Frontal cortex (tissue), 4 donors: Measurements from ENCODE around the gene SIRPB1. TPM values are rescaled to one million over a fixed set of nuclear protein-coding genes. Genes with fewer than 3 reads are reported as not detected.
A peak's percentile ranks its signal among the peaks of the same experiment; 100 is the strongest.
"Not testable (repeated sequence)": the region's sequence is repeated elsewhere in the genome, so short reads cannot be mapped to it uniquely, and the experiment has no call there.

Source experiments
- DNase-seq, 2 donors: peaks; one replicate each; pipeline ENCODE4 v3.0.0; 2012; ENCODE audit warnings: low spot score in 2 of 2
- FAIRE-seq: peaks from 2 replicates; lab custom pipeline; 2012; peaks lifted over from hg19 to GRCh38; lab: Jason Lieb, UNC
- total RNA-seq: library from RNA; depleted of rRNA; stranded (reverse); fragments of >200 nt; gene quantifications from one replicate; pipeline ENCODE4 v1.2.3, GENCODE V29; 2014
- donor health status: control.
- donor health status: control.
- donor health status: control.

The SIRPB1 gene
- 0.41 TPM for total RNA-seq

DNA sequence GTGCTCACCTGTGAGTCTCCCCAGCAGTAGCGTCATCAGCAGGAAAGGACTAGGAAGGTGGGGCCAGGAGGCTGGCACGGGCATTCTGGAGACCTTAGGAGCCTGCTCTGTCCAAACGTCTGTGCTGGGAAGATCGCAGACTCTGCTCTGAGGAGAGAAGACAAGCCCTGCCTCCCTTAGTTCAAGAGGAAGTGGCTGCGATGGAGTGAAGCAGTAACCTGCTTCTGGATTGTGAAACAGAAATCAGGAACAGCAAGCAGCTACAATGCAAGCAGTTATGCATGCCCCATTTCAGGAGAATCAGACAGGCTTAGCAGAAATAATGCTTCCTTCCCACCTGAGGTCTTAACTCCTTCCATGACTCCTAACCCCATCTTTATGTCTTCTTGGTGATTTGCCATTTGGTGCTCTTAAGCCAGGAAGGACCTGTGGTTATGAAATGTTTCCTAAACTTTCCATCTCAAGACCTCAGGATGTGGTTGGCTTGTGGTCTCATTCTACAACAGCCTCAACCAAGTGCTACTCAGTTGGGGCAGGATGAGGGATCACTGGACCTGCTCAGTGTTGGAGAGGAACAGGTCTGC, at the start of gene SIRPB1:
TSS of gene SIRPB1 (minus strand) at position 149 of the 584 bp plus-strand sequence. CDS start at position 84, 65 bp downstream.
- DNase-seq: no peak
- FAIRE-seq: no peak

DNA sequence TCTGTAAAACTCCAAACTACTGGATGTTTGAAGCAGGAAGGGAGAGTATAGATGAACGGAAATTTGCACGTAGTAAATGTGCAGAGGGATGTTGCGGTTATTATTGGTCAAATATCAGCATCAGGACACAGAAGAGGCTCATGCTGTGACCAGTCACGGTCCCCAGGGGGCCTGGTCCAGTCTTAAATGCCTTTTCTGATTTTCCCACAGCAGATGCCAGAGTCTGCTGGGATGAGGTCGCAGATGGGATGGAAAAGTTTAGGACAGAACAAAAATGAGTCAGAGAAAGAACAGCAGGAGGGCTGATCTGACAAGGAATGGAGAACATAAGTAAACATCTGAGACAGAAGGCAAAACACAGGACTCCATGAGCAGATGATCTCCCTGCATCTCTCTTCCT, 49.5 kb upstream of the SIRPB1 start:
- FAIRE-seq (no peak), DNase-seq (peak in 1 of 2 donors; percentile 16)

DNA sequence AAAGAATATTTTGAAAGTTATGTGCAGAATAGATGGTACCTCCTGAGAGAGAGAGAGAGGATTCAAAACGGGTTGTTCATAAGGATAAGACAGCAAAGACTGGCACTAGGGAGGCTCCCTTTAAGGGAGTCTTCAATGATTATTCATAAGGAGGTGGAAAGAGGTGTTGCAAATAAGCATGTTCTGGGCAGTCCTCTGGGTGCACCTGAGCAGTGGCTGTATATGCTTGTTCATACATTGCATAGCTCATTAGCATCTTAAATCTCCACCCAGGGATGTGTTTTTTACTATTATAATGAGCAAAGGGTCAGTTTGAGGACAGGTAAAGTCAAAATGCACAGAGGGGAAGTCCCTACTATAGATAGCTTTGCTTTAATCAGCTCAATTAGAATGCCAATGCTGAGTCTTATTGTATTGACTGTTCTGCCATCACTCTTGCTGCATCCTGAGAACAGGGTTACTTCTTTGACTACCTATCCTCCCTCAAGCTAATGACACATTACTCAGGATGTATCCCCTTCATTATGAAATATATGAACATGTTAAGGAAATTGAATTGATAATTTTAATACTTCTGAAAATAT, 47.8 kb upstream of the SIRPB1 start:
- FAIRE-seq: no peak
- no peak for DNase-seq

DNA sequence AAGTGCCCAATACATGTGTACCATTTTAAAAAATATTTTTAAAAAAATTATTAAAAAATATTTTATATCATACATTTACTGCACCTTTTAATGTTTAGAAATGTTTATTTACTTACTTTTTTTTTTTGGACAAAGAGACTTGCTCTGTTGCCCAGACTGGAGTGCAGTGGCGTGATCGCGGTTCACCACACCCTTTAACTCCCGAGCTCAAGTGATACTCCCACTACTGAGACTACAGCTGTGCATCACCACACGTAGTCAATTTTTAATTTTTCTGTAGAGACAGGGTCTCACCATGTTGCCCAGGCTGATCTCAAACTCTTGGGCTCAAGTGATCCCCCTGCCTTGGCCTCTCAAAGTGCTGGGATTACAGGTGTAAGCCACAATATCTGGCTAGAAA, 47.0 kb upstream of the SIRPB1 start:
- DNase-seq (no peak), FAIRE-seq (no peak)

DNA sequence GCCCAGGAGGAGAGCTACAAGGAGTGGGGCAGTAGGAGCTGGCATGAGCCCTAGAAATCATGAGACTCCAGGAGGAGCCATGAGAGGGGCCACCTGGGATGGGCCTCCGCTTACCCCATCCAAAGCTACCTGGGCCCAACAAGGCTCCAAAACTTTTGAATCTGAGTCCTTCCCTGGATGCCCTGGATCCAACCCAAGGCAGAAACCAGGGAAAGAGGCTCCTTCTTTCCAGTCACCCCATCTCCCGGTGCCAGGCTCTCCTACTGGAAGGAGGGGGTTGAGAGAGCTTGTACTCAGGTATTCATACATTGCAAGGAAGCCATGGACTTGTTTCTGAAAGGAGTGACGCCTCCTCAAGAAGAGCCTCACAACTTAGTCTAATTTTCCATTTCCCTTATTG, 45.5 kb upstream of the SIRPB1 start:
- FAIRE-seq (no peak), DNase-seq (no peak)

DNA sequence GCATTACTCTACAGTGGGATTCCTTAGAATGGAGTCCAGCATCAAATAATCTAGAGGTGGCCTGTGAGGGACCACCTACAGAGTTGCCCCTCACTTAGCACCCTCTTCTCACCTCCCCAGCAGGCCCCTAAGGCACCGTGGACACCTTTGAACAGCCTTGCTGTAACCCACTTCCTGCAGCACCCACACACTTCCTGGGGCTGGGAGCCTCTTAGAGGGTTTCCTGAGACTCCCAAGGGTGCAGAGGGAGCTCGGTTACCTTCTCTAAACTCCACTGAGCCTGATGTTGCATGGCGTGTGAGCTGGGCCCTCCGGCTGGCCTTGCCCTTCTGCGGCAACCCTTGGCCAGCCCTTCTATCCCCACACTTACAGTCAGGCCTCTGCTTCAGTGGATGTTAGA, 45.1 kb upstream of the SIRPB1 start:
- DNase-seq (no peak), FAIRE-seq (no peak)

DNA sequence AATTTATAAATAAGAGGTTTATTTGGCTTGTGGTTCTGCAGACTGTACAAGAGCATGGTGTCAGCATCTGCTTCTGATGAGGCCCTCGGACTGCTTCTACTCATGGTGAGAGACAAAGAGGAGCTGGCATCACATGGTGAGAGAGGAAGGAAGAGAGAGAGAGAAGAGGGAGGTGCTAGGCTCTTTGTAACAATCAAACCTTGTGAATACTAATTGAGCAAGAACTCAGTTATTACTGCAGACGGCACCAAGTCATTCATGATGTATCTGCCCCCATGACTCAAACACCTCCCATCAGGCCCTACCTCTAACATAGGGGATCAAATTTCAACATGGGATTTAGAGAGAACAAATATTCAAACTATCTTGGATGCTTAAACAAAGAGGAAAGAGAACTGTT, 44.1 kb upstream of the SIRPB1 start:
- no peak for FAIRE-seq

DNA sequence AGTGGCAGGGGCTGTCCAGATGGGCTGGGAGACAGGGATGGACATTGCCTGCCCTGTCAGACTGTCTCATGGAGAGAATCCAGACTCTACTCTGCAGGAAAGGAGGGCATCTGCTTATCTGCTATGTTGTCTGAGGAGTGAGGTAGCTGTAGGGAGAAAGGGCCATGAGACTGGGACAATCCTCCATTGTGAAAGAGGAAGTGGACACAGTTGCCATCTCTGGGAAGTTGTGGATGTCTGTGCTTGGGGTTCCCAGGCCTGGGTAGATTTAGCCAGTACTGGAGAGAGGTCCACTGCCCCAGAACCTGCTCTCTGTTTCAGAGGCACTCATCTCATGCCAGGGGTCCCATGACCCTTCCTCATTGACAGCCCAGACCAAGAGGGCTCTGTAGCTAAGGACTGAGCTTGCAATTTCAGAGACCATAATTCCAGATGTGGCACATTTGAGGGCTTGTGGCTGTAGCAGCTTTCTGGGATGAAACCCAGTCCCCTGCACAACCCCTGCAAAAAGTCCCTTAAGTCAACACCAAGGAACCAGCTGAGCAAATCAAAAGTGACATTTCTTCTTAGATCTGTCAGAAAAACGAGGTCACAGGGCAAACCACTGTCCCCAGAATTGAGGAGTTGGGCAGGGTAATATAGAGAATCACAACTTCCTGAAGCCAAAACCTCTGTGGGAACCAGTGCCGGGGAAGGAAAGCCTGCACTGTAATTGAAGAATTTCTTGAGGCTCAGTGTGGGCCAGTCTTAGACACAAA, 41.9 kb upstream of the SIRPB1 start:
- FAIRE-seq: no peak

More for the DNA sequence above, 44.1 kb upstream of the SIRPB1 start:
- no peak for DNase-seq

DNA sequence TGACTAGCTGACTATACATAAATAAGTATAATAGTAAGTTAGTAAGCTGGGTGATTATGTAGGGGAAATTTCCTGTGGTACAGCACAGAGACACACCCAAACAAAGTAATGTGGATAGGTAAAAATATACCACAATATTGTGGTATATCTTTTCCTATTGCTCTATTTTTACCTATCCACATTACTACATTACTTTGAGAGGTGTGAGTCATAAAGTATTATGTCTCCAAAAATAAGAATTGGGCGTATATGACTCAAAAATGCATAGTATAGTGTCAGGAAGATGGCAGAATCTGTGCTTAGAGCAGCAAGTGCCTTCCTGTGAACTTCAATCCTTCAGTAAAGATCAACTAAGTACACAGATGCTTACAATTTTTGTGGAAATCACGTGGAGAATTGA, 40.4 kb upstream of the SIRPB1 start:
- no peak for FAIRE-seq
- DNase-seq: no peak

More for the DNA sequence above, 41.9 kb upstream of the SIRPB1 start:
- DNase-seq: no peak

DNA sequence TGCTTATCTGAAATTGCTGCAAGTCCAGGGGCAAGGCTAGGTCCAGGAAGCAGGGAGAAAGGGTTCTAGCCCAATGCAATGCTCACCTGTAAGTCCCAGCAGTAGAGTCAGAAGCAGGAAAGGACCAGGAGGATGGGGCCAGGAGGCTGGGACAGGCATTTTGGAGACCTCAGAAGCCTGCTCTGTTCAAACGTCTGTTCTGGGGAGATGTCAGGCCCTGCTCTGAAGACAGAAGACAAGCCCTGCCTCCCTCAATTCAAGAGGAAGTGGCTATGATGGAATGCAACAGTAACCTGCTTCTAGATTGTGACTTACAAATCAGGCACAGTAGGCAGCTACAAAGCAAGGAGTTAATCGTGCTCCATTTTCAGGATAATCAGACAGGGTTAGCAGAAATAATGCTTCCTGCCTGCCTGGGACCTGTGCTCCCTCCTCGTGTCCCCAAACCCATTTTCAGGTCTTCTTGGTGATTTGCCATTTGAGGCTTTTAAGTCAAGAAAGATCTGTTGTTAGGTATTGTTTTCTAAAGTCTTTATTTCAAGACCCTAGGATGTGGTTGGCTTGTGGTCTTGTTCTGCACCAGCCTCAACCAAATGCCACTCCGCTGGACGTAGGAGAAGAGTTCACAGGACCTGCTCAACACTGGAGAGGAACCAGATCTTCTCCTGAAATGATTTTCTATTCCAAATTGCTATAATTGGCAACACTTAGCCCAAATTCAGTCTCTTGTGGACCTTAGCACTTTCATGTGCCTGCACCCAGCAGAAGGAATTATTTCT, 37.9 kb upstream of the SIRPB1 start, which contains the start of gene SIRPG:
TSS of gene SIRPG (minus strand) at position 224 of the 779 bp plus-strand sequence. CDS start at position 159, 65 bp downstream.
- FAIRE-seq: no peak
- DNase-seq: no peak

DNA sequence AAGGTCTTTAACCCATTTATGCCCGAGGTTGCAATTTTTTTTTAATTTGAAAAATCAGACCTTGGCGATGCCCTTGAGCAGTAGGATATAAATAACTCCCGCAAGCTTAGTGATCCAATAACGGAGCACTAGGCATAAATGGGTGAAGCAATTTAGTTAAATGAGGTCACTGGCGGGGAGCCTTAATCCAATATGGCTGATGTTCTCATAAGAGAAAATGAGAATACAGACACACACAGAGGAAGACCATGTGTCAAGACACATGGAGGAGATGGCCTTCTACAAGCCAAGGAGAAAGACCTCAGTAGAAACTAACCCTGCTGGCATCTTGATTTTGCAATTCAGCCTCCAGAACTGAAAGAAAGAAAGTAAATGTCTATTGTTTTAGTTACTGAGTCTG, 37.0 kb upstream of the SIRPB1 start:
- FAIRE-seq: no peak
- DNase-seq: no peak

DNA sequence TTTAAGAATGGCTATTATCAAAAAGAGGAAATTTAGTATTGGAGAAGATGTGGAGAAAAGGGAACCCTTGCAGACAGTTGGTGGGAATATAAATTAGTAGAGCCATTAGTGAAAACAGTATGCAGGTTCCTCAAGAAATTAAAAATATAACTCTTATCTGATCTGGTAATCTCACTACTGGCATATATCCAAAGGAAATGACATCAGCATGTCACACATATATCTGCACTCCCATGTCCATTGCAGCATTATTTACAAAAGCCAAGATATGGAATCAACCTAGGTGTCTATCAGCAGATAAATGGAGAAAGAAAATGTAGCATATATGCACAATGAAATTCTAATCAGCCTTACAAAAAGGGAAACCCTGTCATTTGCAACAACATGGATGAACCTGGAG, 35.2 kb upstream of the SIRPB1 start:
- no peak for FAIRE-seq
- no peak for DNase-seq

DNA sequence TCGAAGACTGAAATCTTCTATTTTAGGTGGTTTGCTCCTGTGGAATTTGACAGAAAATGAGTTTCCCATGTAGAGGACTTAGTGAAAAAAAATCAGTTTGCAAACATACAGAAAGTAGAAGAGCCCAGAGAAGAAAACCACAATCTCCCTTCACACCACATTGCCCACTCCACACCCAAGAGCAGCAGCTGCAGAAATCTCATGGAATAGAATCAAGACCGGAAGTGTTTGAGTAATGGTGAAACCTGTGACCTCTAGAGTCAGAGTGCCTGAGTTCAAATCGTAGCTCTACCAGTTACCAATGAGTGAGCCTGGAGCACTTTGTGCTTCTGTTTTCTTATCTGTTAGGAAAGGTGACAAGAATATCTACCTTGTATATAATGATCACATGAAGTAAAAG, 33.2 kb upstream of the SIRPB1 start:
- FAIRE-seq: no peak
- no peak for DNase-seq

DNA sequence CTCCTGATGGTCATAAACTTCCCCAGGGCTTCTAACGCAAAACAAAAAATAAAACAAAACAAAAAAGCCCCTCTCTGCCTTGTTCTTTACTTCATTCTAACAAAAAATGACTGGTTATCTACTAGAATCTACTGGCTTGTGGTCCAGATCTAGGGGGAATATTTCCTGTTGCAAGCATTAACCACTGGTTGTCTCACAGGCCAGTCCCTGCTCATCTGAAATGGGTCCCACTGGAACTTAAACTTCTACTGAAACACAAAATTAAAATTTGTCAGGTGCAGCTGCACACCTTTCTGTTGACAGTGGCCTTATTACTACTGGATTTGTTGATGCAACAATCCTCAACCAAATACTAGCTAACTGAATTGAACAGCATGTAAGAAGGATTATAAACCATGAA, 32.3 kb upstream of the SIRPB1 start:
- no peak for FAIRE-seq
- DNase-seq: no peak

DNA sequence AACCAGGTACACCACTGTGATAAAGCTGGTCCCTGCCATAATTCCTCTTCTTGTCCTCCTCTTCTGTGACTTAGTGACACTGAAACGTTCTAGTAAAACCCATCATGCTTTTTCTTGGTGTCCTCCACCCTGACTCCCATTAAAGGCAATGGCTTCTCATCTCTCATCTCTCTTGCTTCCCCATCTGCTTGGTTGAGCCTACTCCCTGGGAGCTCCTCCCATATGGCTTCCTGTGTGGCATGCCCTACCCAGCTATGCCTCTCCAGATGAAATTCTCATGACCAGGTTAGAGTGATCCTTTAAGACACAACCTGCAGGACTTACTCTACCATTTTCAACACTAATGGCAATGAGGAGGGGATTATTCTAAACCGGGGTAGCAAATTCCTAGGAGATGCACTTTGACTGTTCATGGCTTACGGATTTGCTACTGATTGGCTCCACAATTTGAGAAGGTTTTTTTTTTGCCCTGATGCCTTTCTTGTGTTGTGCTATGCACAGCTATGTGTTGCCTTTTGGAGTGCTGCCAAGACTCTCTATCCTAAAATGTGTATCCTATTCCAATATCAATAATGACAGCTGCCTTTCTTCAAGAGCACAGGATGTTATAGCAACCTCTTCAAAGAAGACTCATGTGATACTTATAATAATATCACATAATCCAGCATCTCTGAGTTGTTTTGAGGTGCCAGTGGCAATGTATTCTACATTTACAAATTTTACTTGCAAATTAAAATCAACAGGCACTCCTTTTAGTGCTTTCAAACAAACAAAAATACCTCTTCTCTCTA, 31.7 kb upstream of the SIRPB1 start:
- FAIRE-seq: no peak

DNA sequence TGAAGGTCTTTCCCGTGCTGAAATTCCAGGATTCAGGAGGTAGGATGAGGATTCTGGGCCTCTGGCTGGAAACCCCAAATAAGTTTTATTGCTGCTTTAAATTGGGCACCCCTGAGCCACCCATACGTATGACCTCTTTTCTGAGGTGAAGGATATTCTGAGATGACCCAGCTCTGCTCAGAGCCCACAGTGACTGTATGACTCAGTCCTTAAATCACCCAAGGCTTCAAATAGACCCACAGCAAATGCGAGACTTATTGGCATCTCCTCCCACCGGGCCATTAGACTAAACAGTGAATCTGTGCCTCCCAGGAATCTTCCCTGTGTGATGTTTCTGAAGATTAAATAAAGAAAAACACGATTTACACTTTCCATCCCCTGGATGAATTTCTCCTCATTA, 28.3 kb upstream of the SIRPB1 start:
- DNase-seq (no peak), FAIRE-seq (no peak)

More for the DNA sequence above, 31.7 kb upstream of the SIRPB1 start:
- DNase-seq: no peak

DNA sequence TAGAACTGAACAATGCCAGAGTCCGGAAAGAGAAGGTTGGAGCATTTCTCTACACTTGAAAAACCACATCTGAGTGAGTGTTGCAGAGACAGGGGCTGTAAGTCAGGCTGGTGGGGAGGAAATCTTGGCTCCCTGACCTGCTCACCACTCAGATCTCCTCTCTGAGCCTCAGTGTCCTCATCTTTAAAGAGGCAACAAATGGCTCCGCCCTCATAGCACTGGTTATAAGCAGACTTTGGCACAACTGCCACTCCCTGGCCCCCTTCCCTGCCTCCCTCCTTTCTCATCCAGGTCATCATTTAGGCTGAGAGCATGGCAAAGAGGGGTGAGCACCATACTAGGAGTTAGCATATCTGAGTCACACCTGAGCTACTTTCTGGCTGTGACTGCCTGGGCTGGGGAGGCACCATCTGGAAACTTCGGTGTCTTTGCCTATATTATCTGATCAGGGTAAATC, 27.2 kb upstream of the SIRPB1 start:
- FAIRE-seq (no peak), DNase-seq (no peak)

DNA sequence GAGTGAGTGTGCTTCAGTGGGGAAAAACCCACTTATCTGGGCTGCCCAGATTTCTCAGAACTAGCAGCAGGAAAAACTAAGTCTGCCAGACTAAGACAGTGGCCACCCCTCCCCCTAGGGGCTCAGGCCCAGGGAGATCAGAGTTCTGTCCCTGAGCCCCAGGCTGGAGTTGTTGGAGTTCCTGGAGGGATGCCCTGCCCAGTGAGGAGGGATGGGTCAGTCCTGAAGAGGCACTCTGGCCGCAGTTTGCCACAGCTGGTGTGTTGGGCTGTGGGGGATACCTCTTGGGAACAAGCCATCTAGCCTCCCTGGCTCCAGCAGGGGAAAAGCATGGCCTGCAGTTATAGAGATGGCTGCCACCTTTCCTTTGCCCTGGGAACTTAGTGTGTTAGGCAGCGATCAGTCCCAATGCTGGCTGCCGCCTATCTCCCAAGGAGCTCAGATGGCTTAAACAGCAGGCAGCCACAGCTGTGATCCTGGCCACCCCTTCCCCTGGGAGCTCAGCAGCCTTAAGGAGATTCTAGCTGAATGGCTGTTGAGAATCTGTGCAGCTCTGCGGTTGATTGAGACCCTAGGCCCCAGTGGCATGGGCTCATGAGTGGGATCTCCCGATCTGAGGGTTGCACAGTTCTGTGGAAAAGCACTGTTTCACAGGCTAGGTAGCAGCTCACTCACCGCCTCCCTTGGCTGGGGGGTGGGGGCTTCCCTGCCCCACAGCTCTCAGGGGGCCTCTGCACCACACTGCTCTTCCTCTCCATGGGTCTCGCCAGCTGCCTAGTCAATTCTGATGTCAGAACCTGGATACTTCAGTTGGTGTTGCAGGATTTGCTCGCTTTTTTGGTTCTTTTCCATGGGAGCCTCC, 24.5 kb upstream of the SIRPB1 start:
- FAIRE-seq (no peak), DNase-seq (no peak)

DNA sequence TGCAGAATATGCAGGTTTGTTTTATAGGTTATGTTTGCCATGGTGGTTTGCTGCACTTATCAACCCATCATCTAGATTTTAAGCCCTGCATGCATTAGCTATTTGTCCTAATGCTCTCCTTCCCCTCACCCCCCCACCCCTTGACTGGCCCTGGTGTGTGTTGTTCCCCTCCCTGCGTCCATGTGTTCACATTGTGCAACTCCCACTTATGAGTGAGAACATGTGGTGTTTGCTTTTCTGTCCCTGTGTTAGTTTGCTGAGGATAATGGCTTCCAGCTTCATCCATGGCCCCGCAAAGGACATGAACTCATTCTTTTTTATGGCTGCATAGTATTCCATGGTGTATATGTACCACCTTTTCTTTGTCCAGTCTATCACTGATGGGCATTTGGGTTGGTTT, 18.8 kb upstream of the SIRPB1 start:
- not testable (repeated sequence) for FAIRE-seq, DNase-seq
